Epithelial cell of esophagus (primary cell): ENCODE measurements around the gene SIKE1.
"Not testable (repeated sequence)": the region's sequence is repeated elsewhere in the genome, so short reads cannot be mapped to it uniquely, and the experiment has no call there.

ENCODE experiments used
- DNase-seq: peaks from one replicate; pipeline ENCODE4 v3.0.0; 2010; ENCODE audit warnings: low read depth
- H3K4me3 ChIP-seq: 2 replicates; pipeline ENCODE4 v1.5.1; 2011; ENCODE audit warnings: mild to moderate bottlenecking, low read length, control low read depth
- TF ChIP-seq, protein P1 (sequence below): IDR thresholded peaks from 2 replicates; pipeline ENCODE4 v1.5.1; 2011; ENCODE audit warnings: low read depth, mild to moderate bottlenecking, low read length, control low read depth, inconsistent platforms; ENCODE audit not compliant: insufficient read depth; ENCODE audit errors: missing control alignments

The SIKE1 gene

GRCh38 chr1:114794038-114794437 is 13.6 kb upstream of the SIKE1 start:
- no peak for DNase-seq
- TF ChIP-seq, protein P1, sequence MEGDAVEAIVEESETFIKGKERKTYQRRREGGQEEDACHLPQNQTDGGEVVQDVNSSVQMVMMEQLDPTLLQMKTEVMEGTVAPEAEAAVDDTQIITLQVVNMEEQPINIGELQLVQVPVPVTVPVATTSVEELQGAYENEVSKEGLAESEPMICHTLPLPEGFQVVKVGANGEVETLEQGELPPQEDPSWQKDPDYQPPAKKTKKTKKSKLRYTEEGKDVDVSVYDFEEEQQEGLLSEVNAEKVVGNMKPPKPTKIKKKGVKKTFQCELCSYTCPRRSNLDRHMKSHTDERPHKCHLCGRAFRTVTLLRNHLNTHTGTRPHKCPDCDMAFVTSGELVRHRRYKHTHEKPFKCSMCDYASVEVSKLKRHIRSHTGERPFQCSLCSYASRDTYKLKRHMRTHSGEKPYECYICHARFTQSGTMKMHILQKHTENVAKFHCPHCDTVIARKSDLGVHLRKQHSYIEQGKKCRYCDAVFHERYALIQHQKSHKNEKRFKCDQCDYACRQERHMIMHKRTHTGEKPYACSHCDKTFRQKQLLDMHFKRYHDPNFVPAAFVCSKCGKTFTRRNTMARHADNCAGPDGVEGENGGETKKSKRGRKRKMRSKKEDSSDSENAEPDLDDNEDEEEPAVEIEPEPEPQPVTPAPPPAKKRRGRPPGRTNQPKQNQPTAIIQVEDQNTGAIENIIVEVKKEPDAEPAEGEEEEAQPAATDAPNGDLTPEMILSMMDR = no peak
- H3K4me3 ChIP-seq = no peak overlapping the region

- not testable (repeated sequence) for H3K4me3 ChIP-seq, DNase-seq
Observed at GRCh38 chr1:114790581-114790980, 10.1 kb upstream of the SIKE1 start.

DNA sequence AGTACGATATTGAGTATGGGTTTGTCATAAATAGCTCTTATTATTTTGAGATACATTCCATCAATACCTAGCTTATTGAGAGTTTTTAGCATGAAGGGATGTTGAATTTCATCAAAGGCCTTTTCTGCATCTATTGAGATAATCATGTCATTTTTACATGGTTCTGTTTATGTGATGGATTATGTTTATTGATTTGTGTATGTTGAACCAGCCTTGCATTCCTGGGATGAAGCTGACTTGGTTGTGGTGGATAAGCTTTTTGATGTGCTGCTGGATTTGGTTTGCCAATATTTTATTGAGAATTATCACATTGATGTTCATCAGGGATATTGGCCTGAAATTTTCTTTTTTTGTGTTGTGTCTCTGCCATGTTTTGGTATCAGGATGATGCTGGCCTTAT is 6.0 kb upstream of the SIKE1 start:
- H3K4me3 ChIP-seq, DNase-seq: not testable (repeated sequence)

DNA sequence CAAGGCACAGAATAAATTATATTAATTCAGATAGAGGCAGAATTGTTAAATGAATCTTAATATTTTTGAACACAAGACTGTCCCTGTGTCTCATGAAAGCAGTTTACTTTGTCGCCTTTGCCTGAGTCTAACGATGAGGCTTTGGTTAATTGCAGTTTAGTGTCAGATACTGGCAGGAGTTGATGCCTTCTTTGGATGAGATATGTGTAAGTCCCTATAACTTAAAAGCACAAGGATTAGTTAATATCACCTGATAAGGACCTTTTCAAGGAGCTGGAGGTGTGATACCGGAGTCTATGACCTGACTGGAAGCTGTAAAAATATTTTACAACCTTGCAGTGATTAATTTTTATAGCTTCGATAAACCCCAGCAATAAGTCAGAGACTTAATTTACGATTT is 2.0 kb upstream of the SIKE1 start:
- TF ChIP-seq, protein P1 = no peak
- DNase-seq = no peak
- no peak overlapping the region for H3K4me3 ChIP-seq

- no peak for DNase-seq
- TF ChIP-seq, protein P1 = no peak
- peak overlapping the region; percentile 95 for H3K4me3 ChIP-seq
Observed at GRCh38 chr1:114779722-114780121, 763 bp downstream of the SIKE1 start.

- H3K4me3 ChIP-seq, DNase-seq: not testable (repeated sequence)
Observed at GRCh38 chr1:114776726-114777125, 3.8 kb downstream of the SIKE1 start.

GRCh38 chr1:114771992-114772391 is 8.5 kb downstream of the SIKE1 start:
- TF ChIP-seq, protein P1 = no peak
- no peak overlapping the region for H3K4me3 ChIP-seq
- DNase-seq = no peak

DNA sequence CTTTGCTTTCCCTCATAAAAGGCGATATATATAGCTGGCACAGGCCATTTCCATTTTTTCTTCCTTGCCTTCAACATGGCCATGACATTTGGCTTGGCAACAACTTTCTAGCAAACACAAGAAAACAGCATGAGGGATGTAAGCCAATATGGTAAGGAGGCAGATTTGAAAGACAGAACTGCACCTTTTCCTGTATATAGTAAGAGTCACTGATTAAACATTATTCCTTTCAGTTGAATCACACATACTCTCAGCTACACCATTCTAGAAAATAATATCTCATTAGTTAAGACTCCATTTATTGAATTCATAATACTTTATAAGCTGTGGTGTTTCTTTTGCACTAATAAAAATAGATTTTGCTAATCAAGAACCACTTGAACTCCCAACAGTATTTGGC is 9.5 kb downstream of the SIKE1 start:
- TF ChIP-seq, protein P1 = no peak
- DNase-seq = no peak
- no peak overlapping the region for H3K4me3 ChIP-seq

DNA sequence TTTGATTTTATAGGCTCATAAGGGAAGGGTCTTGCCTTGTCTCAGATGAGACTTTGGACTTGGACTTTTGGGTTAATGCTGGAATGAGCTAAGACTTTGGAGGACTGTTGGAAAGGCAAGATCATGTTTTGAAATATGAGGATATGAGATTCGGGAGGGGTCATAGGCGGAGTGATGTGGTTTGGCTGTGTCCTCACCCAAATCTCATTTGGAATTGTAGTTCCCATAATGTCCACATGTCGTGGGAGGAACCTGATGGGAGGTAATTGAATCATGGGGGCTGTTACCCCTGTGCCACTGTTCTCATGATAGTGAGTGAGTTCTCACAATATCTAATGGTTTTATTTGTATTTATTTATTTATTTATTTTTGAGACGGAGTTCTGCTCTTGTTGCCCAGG is 15.8 kb downstream of the SIKE1 start:
- TF ChIP-seq, protein P1 = no peak
- no peak overlapping the region for H3K4me3 ChIP-seq
- no peak for DNase-seq
